C4-2B (cell line): Measurements from ENCODE around the gene CHD8.

Experiments
- H3K27ac ChIP-seq: fragments of 450-650 bp; 2 replicates; pipeline ENCODE4 v1.5.1; 2017
- ZFX ChIP-seq: fragments of 450-650 bp; IDR thresholded peaks from 2 replicates; pipeline ENCODE4 v1.6.1; 2017
- TF ChIP-seq, protein P1 (sequence below): fragments of 450-650 bp; conservative IDR thresholded peaks from 2 replicates; pipeline ENCODE4 v1.5.1; 2017; ENCODE audit warnings: mild to moderate bottlenecking

The CHD8 gene

DNA sequence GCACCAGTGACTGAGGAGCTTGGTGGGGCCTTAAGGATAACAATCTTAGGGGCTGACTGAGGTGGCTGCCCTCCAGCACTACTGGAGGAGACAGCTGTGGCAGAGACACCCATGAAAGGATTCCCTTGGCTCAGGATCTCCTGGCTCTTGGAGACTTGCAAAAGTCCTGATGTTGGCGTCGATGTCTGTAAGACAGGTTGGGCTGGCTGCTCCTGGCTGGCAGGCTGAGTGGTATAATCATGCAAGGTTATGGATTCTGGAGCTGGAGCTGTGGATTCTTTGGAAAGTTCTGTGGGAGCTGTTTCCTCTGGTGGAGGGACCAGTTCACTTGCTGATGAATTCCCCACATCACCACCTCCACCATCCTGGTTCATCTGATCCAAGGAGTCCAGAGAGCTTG lies 24.8 kb downstream of the CHD8 start:
- peak overlapping the region; percentile 9; the same call in 1 of the 2 replicates for H3K27ac ChIP-seq

DNA sequence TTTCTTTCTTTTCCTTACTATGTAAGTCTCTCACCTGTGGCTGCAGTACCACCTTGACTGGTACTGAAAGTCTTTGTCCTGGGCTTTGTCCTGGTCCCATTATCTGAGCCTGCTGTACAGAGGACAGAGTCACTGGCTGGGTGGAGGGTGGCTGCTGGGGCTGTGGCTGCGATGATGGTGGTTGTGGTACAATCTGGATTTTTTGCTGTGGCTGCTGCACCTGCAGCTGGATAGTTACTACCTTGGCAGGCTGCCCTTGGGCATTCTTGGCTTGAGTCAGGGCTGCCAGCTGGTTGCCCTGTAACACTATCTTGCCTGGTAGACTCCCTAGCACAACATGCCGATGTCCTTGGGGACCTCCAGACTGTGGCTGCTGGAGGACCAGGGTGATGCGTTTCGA lies 27.0 kb downstream of the CHD8 start:
- no peak overlapping the region for H3K27ac ChIP-seq
- TF ChIP-seq, protein P1, sequence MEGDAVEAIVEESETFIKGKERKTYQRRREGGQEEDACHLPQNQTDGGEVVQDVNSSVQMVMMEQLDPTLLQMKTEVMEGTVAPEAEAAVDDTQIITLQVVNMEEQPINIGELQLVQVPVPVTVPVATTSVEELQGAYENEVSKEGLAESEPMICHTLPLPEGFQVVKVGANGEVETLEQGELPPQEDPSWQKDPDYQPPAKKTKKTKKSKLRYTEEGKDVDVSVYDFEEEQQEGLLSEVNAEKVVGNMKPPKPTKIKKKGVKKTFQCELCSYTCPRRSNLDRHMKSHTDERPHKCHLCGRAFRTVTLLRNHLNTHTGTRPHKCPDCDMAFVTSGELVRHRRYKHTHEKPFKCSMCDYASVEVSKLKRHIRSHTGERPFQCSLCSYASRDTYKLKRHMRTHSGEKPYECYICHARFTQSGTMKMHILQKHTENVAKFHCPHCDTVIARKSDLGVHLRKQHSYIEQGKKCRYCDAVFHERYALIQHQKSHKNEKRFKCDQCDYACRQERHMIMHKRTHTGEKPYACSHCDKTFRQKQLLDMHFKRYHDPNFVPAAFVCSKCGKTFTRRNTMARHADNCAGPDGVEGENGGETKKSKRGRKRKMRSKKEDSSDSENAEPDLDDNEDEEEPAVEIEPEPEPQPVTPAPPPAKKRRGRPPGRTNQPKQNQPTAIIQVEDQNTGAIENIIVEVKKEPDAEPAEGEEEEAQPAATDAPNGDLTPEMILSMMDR = no peak
- TF ChIP-seq ZFX = no peak

More for the DNA sequence above, 24.8 kb downstream of the CHD8 start:
- TF ChIP-seq, protein P1 = no peak
- no peak for TF ChIP-seq ZFX

DNA sequence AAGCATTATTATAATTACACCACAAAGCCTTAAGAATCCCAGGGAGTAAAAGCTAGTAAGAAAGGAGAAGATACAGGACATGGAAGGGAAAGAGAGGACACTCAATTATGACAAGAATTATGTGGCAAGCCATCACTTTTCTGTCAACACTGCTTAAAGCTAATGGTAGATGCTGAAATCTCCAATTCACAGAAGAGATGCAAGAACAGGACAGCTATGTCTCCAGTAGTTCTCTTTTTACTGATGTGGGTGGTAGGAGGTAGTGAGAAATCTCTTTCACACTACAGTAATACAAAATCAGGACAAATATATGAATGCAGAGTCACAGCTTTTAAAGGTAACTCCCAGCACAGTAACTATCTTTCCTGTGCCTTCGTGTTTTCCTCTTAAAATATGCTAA lies 29.2 kb downstream of the CHD8 start:
- H3K27ac ChIP-seq = no peak overlapping the region
- TF ChIP-seq, protein P1 = no peak
- TF ChIP-seq ZFX = no peak

GRCh38 chr14:21419528-21419927 lies 36.4 kb downstream of the CHD8 start:
- no peak overlapping the region for H3K27ac ChIP-seq
- TF ChIP-seq, protein P1 = no peak
- TF ChIP-seq ZFX = no peak

DNA sequence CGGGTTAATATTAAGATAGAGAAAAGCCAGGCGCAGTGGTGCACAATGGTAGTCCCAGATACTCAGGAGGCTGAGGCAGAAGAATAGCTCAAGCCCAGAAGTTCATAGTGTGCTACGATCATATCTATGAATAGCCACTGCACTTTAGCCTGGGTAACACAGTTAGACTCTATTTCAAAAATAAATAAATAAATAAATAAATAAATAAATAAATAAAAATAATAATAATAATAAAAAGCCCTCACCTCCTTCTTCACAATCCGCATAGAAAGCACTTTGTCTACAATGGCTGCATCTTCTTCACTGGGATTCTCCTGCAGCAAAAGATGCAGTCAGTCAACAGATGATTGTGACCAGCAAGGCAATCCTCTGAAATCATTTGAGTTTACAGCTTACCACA lies 40.6 kb downstream of the CHD8 start:
- TF ChIP-seq, protein P1 = no peak
- TF ChIP-seq ZFX = no peak
- H3K27ac ChIP-seq = no peak overlapping the region

- no peak for TF ChIP-seq ZFX
- TF ChIP-seq, protein P1 = no peak
- no peak overlapping the region for H3K27ac ChIP-seq
Observed at GRCh38 chr14:21414137-21414631, 41.7 kb downstream of the CHD8 start.

DNA sequence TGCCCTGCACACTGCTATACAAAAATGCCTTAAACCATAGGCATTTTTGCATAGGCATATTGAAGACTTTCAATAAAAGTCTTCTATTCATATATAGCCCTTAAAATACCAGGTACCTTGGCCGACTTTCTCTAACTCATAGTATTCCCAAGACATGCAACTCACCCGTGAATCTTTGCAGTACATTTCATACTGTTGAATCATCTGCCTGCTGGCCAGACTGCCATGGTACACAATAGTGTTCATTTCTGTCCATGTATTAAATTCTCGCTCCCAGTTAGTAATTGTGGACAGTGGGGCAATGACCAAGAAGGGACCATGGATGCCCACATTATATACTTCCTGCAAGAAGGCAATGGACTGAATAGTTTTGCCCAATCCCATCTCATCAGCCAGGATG lies 47.8 kb downstream of the CHD8 start:
- TF ChIP-seq, protein P1 = no peak
- no peak for TF ChIP-seq ZFX
- H3K27ac ChIP-seq = no peak overlapping the region
